HG02759 (cell line): Measurements from ENCODE around the gene CCDC15.
"Not testable (repeated sequence)": the region's sequence is repeated elsewhere in the genome, so short reads cannot be mapped to it uniquely, and the experiment has no call there.

Experiments
- ATAC-seq: cut with Tn5 transposase; IDR thresholded peaks from one replicate; pipeline ENCODE4 v1.9.1; 2021; ENCODE audit warnings: mild to moderate bottlenecking, moderate library complexity; ENCODE audit not compliant: unreplicated experiment

CCDC15 gene

GRCh38 chr11:124938970-124939369 is 15.0 kb upstream of the CCDC15 start:
- ATAC-seq: no peak

- no peak for ATAC-seq
These were observed 12.3 kb upstream of the CCDC15 start for GRCh38 chr11:124941703-124942102.

- ATAC-seq: no peak
These were observed 11.3 kb upstream of the CCDC15 start for GRCh38 chr11:124942466-124943253.

GRCh38 chr11:124943254-124943616 is 10.8 kb upstream of the CCDC15 start:
- no peak for ATAC-seq

- ATAC-seq: no peak
These were observed 10.3 kb upstream of the CCDC15 start for GRCh38 chr11:124943741-124944140.

- no peak for ATAC-seq
These were observed 9.4 kb upstream of the CCDC15 start for GRCh38 chr11:124944565-124944964.

- ATAC-seq: no peak
These were observed 8.2 kb upstream of the CCDC15 start for GRCh38 chr11:124945826-124946225.

GRCh38 chr11:124946735-124947141 is 7.3 kb upstream of the CCDC15 start:
- ATAC-seq: no peak

- no peak for ATAC-seq
These were observed 3.2 kb upstream of the CCDC15 start for GRCh38 chr11:124950601-124951330.

- ATAC-seq: no peak
These were observed 2.7 kb upstream of the CCDC15 start for GRCh38 chr11:124951341-124951740.

- ATAC-seq: no peak
These were observed 571 bp downstream of the CCDC15 start for GRCh38 chr11:124954590-124954955.

GRCh38 chr11:124955035-124955434 is 1.0 kb downstream of the CCDC15 start:
- no peak for ATAC-seq

GRCh38 chr11:124961972-124962609 is 8.1 kb downstream of the CCDC15 start:
- peak; percentile 79 for ATAC-seq

- ATAC-seq: not testable (repeated sequence)
These were observed 14.2 kb downstream of the CCDC15 start for GRCh38 chr11:124968197-124968596.

GRCh38 chr11:124970925-124971324 is 16.9 kb downstream of the CCDC15 start:
- no peak for ATAC-seq

- ATAC-seq: no peak
These were observed 17.8 kb downstream of the CCDC15 start for GRCh38 chr11:124971810-124972209.

- ATAC-seq: no peak
These were observed 22.5 kb downstream of the CCDC15 start for GRCh38 chr11:124976531-124976930.

GRCh38 chr11:124977006-124977405 is 23.0 kb downstream of the CCDC15 start:
- ATAC-seq: no peak

- ATAC-seq: no peak
These were observed 24.3 kb downstream of the CCDC15 start for GRCh38 chr11:124978316-124978715.

- no peak for ATAC-seq
These were observed 28.0 kb downstream of the CCDC15 start for GRCh38 chr11:124982043-124982442.

GRCh38 chr11:124983674-124984511 is 29.9 kb downstream of the CCDC15 start:
- ATAC-seq: no peak
